GM12865 (cell line): ENCODE results near the gene KRTAP10-3.

Experiments used
- DNase-seq: peaks from one replicate; pipeline ENCODE4 v3.0.0; 2010; ENCODE audit warnings: low read depth
- H3K4me3 ChIP-seq: 2 replicates; pipeline ENCODE4 v1.5.1; 2011; ENCODE audit warnings: mild to moderate bottlenecking, low read depth, low read length, control low read depth
- CTCF ChIP-seq: IDR thresholded peaks from 2 replicates; pipeline ENCODE4 v1.5.1; 2011; ENCODE audit warnings: low read length, control low read depth, low read depth, inconsistent platforms; ENCODE audit not compliant: insufficient read depth; ENCODE audit errors: missing control alignments

KRTAP10-3 gene

GRCh38 chr21:44523567-44524413, 34.8 kb downstream of the KRTAP10-3 start:
- TF ChIP-seq CTCF: no peak
- H3K4me3 ChIP-seq: no peak overlapping the region
- DNase-seq: no peak

DNA sequence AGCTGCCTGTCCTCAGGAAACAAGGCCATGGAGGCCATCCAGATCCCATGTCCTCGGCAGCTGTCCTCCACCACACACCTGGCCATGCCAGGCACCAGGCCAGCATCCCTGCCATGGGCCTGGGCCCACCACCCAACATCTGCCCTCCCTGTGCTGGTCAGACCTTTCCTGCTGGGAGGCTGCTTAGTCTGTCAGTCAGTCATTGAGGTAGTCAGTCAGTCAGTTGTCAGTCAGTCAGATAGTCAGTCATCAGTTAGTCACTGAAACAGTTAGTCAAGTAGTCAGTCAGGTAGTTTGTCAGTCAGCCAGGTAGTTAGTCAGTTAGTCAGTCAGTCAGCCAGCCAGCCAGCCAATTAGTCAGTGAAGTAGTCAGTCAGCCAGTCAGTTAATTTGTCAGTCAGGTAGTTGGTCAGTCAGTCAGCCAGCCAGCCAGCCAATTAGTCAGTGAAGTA, 35.8 kb downstream of the KRTAP10-3 start:
- no peak overlapping the region for H3K4me3 ChIP-seq
- TF ChIP-seq CTCF: no peak
- no peak for DNase-seq

DNA sequence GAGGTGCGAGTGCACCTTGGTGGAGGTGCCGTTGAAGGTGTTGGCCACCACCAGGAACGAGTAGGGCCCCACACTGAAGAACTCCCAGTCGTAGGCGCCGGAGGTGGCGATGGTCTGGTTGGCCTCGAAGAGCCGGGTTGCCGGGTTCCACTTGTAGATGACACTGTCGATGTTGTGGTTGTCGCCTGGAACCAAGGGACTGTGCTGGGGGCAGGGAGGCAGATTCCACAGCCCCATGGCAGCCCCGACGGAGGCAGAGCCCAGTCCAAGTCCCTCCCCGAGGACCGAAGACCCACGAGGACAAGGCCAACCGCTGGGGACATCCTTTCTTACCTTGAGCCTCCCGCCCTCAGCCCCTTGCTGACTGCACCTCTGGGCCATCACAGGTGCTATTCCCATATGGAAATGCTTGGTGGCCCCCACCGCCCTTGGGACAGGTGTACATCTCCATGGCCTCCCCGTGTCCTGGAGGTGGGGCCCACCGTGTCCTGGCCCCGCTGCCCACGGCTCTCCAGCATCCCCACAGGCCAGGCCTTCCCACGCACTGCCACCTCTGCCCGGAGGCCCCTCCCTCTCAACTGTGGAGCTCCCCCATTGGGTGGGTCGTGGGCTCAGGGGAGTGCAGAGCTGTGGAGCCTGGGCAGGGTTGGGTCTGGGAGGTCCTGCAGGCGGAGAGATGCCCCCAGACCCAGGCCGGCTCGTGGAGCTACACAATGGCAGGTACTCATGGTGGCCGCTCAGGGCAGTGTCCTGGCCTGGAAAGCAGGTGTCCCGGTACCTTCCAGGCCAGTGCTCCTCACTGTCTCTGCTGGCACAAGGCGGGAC, 36.5 kb downstream of the KRTAP10-3 start:
- no peak for DNase-seq
- TF ChIP-seq CTCF: no peak
- H3K4me3 ChIP-seq: no peak overlapping the region

- no peak for DNase-seq
- no peak for TF ChIP-seq CTCF
- no peak overlapping the region for H3K4me3 ChIP-seq
These were observed 37.2 kb downstream of the KRTAP10-3 start for GRCh38 chr21:44521301-44521927.

GRCh38 chr21:44520326-44521300, 38.0 kb downstream of the KRTAP10-3 start:
- DNase-seq: no peak
- TF ChIP-seq CTCF: no peak
- no peak overlapping the region for H3K4me3 ChIP-seq
